HS-27A (cell line): ENCODE measurements around the gene ADGRE1.

Experiments used
- DNase-seq: peaks from one replicate; pipeline ENCODE4 v3.0.0-alpha.2; 2012; ENCODE audit warnings: low read depth, missing footprints

The ADGRE1 gene

GRCh38 chr19:6958791-6959190, 71.4 kb downstream of the ADGRE1 start:
- DNase-seq = no peak

- no peak for DNase-seq
Measured at GRCh38 chr19:6963244-6963852, 76.0 kb downstream of the ADGRE1 start.

GRCh38 chr19:6963937-6964336, 76.6 kb downstream of the ADGRE1 start:
- DNase-seq = no peak

DNA sequence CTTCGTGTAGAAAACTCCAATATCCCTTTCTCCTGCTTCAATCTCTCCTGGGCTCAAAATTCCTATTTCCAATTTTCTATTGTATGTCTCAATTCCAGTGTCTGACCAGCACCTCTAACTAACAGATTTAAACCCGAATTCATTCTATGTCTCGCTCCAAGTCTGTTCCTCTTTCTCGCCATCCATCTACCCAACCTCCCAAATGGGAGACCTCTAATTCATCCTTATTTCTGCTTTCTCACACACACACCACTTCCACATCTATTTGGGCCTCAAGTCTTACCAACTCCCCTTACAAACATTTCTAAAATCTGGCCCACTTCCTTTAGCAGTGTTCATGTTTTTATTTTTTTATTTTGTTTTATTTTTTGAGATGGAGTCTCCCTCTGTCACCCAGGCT, 80.6 kb downstream of the ADGRE1 start:
- no peak for DNase-seq

DNA sequence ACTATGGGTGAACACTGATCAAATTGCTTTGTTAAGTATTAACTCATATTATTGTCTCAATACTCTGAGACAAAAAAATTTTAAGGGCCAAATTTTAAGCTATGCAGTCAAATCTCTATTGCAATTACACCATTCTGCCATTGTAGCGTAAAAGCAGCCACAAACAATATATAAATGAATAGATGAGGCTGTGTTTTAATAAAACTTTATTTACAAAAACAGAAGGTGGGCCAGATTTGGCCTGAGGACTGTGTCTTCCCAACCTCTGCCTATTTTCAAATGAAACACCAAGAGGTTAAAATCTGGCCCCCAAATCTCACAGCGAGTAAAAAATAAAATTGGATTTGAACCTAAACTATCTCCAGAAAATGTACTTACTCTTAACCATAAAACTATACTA, 82.1 kb downstream of the ADGRE1 start:
- no peak for DNase-seq

- no peak for DNase-seq
Measured at GRCh38 chr19:6970021-6970420, 82.6 kb downstream of the ADGRE1 start.

DNA sequence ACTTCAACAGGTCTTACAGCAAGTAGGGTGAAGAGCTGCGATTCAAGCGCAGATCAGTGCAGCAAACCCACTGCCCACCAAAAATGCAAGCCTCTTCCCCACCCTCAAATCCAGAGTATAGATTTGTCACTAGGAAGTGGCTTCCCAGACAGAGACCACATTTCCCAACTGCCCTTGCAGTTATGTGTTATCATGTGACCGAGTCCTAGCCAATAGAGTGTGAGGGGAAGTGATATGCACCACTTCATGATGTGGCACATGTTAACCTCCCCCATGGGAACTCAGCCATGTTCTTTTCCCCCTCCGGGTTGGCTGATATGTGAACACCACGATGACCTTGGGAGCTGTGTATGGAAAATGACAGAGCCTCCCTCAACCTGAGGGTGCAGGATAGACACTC, 83.1 kb downstream of the ADGRE1 start:
- no peak for DNase-seq

- DNase-seq = no peak
Measured at GRCh38 chr19:6971366-6971765, 84.0 kb downstream of the ADGRE1 start.

- DNase-seq = no peak
Measured at GRCh38 chr19:6976197-6976596, 88.8 kb downstream of the ADGRE1 start.

DNA sequence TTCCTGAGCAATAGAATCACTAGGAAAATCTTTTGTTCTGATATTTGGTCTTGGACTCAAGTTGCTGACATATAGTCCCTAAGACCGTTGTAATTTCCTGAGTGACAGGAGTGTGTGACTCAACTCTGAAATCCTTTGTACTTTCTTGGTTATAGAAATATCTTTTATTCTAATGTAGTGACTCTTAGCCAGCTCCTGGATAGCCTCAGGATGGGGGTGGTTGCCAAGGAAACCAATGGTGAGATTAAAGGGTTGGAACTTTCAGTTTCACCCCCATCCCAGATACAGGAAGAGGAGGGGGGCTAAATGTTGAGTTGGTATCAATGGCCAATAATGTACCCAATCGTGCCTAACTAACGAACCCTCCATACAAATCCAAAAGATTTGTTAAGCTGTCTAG, 92.0 kb downstream of the ADGRE1 start:
- DNase-seq = no peak

DNA sequence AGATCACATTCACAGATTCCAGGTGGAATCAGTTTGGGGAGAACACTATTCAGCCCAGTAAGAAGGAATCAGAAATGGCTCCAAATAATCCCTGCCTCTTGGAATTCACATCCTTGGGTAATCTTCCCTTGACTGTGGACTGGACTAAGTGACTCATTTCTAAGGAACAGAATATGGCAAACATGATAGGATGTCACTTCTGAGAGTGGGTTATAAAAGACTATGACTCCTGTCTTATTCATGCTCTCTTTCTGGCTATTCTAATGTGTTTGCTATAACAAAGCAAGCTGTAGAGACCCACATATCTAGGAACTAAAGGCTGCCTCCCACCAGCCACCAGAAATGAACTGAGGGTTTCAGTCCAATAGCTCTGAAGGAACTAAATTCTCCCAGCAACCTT, 96.1 kb downstream of the ADGRE1 start:
- no peak for DNase-seq

GRCh38 chr19:6987850-6988249, 100.5 kb downstream of the ADGRE1 start:
- DNase-seq = no peak

DNA sequence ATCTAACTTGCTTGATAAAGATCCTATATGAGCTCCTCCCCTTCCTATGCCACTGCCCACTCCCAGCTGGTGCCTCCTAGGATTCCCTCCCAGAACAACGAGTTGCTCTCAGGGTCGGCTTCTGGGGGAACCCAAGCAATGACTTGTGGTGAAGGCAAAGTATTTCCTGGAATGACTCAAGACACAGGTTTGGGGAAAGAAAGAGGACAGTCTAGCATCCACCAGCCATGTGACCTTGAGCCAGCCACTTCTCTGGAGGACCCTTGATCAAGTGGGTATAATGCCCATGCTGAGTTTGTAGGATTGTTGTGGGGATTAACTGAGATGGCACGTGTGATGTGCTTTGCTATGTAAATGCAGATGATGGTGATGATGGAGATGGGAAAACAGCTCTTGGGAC, 100.9 kb downstream of the ADGRE1 start:
- no peak for DNase-seq
